Measurements from ENCODE around the gene RSL1D1.
"Not testable (repeated sequence)": the region's sequence is repeated elsewhere in the genome, so short reads cannot be mapped to it uniquely, and the experiment has no call there.

RSL1D1 gene

GRCh38 chr16:11799017-11799381 is 52.3 kb downstream of the RSL1D1 start:
- in situ Hi-C loops (cut with MboI; ENCODE audit: low sequenced_read_pairs): no loop called here

GRCh38 chr16:11797957-11798299 is 53.4 kb downstream of the RSL1D1 start:
- in situ Hi-C loops (cut with MboI; ENCODE audit: low sequenced_read_pairs): no loop called here

- in situ Hi-C loops (cut with MboI; ENCODE audit: low sequenced_read_pairs): no loop called here
Observed at GRCh38 chr16:11797166-11797956, 54.0 kb downstream of the RSL1D1 start, which contains the start of gene ZC3H7A. ZC3H7A (minus strand) TSS chr16:11797258; CDS start chr16:11782354, 14,904 bp downstream.

- in situ Hi-C loops (cut with MboI; ENCODE audit: low sequenced_read_pairs): no loop called here
Observed at GRCh38 chr16:11796227-11797165, 54.8 kb downstream of the RSL1D1 start.

DNA sequence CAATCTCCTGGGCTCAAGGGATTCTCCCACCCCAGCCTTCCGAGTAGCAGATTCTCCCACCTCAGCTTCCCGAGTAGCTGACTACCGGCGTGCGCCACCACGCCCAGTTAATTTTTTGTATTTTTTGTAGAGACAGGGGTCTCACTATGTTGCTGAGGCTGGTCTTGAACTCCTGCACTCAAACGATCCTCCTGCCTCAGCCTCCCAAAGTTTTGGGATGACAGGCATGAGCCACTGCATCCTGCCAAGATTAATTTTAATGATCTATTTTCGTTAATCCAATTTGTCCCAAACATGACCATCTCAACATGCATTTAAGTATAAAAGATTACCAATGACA is 55.5 kb downstream of the RSL1D1 start:
- in situ Hi-C loops (cut with MboI; ENCODE audit: low sequenced_read_pairs): no loop called here

GRCh38 chr16:11794996-11795886 is 56.1 kb downstream of the RSL1D1 start:
- in situ Hi-C loops (cut with MboI; ENCODE audit: low sequenced_read_pairs): no loop called here

- in situ Hi-C loops (cut with MboI; ENCODE audit: low sequenced_read_pairs): no loop called here
Observed at GRCh38 chr16:11794447-11794846, 56.9 kb downstream of the RSL1D1 start.

- in situ Hi-C loops (cut with MboI; ENCODE audit: low sequenced_read_pairs): no loop called here
Observed at GRCh38 chr16:11793840-11794239, 57.5 kb downstream of the RSL1D1 start.

- in situ Hi-C loops (cut with MboI; ENCODE audit: low sequenced_read_pairs): no loop called here
Observed at GRCh38 chr16:11792410-11793241, 58.7 kb downstream of the RSL1D1 start.

- in situ Hi-C loops (cut with MboI; ENCODE audit: low sequenced_read_pairs): no loop called here
Observed at GRCh38 chr16:11791144-11791828, 60.1 kb downstream of the RSL1D1 start.

GRCh38 chr16:11788914-11789313 is 62.4 kb downstream of the RSL1D1 start:
- in situ Hi-C loops (cut with MboI; ENCODE audit: low sequenced_read_pairs): no loop called here

DNA sequence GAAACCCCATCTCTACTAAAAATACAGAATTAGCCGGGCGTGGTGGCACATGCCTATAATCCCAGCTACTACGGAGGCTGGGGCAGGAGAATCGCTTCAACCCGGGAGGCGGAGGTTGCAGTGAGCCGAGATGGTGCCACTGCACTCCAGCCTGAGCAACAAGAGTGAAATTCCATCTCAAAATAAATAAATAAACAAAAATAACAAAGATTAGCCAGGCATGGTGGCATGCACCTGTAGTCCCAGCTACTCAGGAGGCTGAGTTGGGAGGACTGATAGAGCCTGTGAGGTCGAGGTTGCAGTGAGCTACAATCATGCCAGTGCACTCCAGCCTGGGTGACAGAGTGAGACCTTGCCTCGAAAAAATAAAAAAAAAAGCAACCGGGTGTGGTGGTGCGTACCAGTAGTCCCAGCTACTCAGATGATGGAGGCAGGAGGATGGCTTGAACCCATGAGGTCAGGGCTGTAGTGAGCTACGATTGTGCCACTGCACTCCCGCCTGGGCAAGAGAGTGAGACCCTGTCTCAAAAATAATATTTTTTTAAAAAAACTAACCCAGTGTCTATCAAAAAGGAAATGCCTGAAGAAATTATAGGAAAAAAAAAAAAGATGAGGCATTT is 66.3 kb downstream of the RSL1D1 start:
- in situ Hi-C loops (cut with MboI; ENCODE audit: low sequenced_read_pairs): not testable (repeated sequence)

- in situ Hi-C loops (cut with MboI; ENCODE audit: low sequenced_read_pairs): not testable (repeated sequence)
Observed at GRCh38 chr16:11784381-11784780, 67.0 kb downstream of the RSL1D1 start.

DNA sequence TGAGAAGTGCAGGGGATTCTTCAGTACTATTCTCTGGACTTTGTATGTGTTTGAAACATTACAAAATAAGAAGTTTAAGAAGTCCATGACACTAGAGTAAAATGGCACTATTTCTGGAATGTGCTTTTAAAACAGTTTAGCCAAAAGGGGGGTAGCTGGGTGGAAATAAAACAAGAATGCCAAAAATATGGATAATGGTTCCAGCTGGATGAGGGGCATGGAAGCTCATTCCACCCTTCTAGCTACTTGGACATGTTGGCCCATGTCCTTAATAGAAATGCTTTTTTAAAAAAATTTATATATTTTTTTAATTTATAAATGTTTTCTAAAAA is 67.3 kb downstream of the RSL1D1 start:
- in situ Hi-C loops (cut with MboI; ENCODE audit: low sequenced_read_pairs): no loop called here

Data from HL-60/S4 treated with retinoic acid at 250 ng/mL for 4 days and 3 days (cell line).